Activated naive CD4-positive, alpha-beta T cell treated with anti-CD3 and anti-CD28 coated beads, Interleukin-2, amount 50 U/mL, for 72 hours (primary cell): ENCODE measurements around the gene SEMG2. TPM values are rescaled to one million over a fixed set of nuclear protein-coding genes. Genes with fewer than 3 reads are reported as not detected.

Experiments used
- ATAC-seq, 2 donors: fragments of 150-1000 bp; cut with Tn5 transposase; 2 replicates each; pipeline ENCODE4 v1.10.0; 2021; ENCODE audit warnings: mild to moderate bottlenecking in 2 of 2, moderate library complexity in 2 of 2
- DNase-seq, 2 donors: peaks; one replicate each; pipeline ENCODE4 v3.0.0; 2021 to 2022; ENCODE audit warnings: low spot score in 2 of 2
- H3K27ac Mint-ChIP-seq, 2 donors: one replicate each; pipeline ENCODE4 v1.8.0; 2022; ENCODE audit warnings: mild to moderate bottlenecking in 2 of 2, mixed read lengths in 2 of 2
- H3K36me3 Mint-ChIP-seq, 2 donors: one replicate each; pipeline ENCODE4 v1.8.0; 2022; ENCODE audit warnings: mixed read lengths in 2 of 2
- H3K9me3 Mint-ChIP-seq, 2 donors: one replicate each; pipeline ENCODE4 v1.8.0; 2022; ENCODE audit warnings: mixed read lengths in 2 of 2
- total RNA-seq, 2 donors: library from RNA; stranded (reverse); gene quantifications; one replicate each; pipeline ENCODE4 v1.2.3, GENCODE V29; 2022

Gene SEMG2
- total RNA-seq: not detected

GRCh38 chr20:45221076-45221475, at the start of gene SEMG2:
SEMG2 (plus strand) TSS chr20:45221373; CDS start chr20:45221390, 17 bp downstream.
- Mint-ChIP-seq H3K36me3 (no peaks in the 10 kb centered on the region), H3K9me3 (no peaks in the 10 kb centered on the region), H3K27ac (no peak within 1 kb of the TSS)
- DNase-seq (no peak), ATAC-seq (no peak)

- Mint-ChIP-seq H3K27ac (no peak overlapping the region), H3K9me3 (no peaks in the 10 kb centered on the region), H3K36me3 (no peaks in the 10 kb centered on the region)
- no peak for DNase-seq
- no peak for ATAC-seq
These were observed 47.7 kb upstream of the SEMG2 start for GRCh38 chr20:45173522-45173921.

DNA sequence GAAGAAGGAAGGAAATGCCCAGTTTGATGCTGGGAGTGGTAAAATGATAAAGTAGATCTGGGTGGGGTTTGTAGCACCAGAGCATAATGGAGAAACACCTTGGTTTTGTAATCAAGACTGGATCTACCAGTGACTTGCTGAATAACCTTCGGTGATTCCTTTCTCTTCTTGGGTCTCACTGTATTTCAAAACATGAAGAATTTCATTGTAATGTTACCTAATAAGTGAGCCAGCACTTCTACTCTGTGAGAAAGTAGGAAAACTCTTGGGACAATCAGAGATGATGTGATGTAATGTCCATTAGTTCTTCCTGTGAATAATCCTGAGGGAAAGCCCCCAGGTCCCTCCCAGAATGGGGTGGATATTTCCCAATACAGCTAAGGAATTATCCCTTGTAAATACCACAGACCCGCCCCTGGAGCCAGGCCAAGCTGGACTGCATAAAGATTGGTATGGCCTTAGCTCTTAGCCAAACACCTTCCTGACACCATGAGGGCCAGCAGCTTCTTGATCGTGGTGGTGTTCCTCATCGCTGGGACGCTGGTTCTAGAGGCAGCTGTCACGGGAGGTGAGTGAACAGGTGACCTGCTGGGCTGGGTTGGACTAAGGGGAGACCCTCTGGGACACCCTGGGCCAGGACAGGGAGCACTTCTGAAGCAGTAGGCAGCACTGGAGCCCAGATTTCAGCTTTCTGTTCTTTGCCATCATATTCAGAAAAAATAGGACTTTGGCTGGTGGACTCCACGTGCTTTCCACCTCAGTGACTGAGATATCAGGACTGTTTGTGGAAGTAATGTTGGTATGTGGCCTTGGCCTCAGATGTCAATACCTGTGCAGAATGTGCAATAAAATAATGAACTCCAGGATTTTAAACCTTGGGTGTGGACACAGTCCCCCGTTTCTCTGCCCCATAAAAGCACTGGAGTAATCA, 46.5 kb upstream of the SEMG2 start, which contains the start of gene PI3:
Gene PI3, plus strand, starts transcription at position 469 of the 931 bp plus-strand sequence. Its CDS starts 21 bp downstream, at position 490.
- ATAC-seq (no peak), DNase-seq (no peak)
- Mint-ChIP-seq H3K36me3 (no peaks in the 10 kb centered on the region), H3K27ac (no peak within 1 kb of the TSS), H3K9me3 (no peaks in the 10 kb centered on the region)

DNA sequence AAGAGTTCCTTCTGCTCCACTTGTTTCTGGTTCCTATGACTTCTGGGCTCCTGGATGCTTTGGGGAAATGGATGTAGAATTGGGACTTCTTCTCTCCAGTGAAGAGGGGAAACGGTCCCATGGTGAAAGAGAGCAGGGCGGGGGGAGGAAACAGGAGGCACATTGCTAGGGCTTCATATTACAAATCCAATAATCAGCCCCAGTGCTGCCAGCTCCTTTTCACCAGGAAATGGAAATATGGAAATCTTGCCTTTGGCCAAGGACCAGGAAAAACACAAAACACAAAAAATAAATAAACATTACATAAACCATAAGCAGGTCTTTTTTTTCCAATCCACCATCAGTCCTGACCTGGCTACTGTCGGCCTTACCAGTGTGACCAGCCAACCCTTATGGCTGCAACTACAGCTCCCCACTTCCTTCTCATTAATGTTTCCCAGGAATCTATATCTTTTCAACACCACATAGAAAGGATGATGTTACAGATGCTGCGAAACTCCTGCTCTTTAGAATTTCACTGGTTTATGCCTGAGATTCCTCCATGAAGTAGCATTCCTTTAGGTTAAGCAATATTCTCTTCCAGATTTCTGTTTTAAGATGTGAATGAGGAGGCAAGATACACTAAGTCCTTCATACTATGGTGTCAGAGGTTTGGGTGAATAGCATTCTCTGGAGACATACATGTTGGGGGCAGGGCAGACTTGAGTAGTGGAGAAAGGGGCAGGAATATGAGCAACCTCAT, 44.5 kb upstream of the SEMG2 start:
- DNase-seq (no peak), ATAC-seq (no peak)
- Mint-ChIP-seq H3K36me3 (no peaks in the 10 kb centered on the region), H3K9me3 (no peaks in the 10 kb centered on the region), H3K27ac (no peak overlapping the region)

- ATAC-seq (no peak), DNase-seq (no peak)
- no peak overlapping the region for H3K27ac Mint-ChIP-seq
- H3K9me3 Mint-ChIP-seq: no peaks in the 10 kb centered on the region
- no peaks in the 10 kb centered on the region for H3K36me3 Mint-ChIP-seq
These were observed 42.0 kb upstream of the SEMG2 start for GRCh38 chr20:45179166-45179565.

DNA sequence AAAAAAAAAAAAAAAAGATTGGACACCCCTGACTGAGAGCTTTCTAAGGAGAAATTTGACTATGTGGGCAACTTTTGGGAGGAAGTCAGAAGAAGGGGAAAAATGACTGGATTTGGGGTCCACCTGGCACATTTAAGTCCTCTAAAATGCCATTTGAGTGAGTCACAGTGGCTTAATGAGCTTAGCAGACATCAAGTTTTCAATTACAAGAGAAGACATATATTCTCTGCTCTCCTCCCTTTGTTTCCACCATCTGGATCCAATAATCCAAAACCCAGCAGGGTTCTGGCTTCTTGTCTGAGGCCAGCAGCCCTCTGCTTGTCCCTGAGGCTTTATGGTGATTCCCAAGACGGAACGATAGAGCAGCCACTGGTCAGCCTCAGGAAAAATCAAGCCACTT, 39.5 kb upstream of the SEMG2 start:
- ATAC-seq (no peak), DNase-seq (no peak)
- no peaks in the 10 kb centered on the region for H3K9me3 Mint-ChIP-seq
- no peak overlapping the region for H3K27ac Mint-ChIP-seq
- no peaks in the 10 kb centered on the region for H3K36me3 Mint-ChIP-seq

DNA sequence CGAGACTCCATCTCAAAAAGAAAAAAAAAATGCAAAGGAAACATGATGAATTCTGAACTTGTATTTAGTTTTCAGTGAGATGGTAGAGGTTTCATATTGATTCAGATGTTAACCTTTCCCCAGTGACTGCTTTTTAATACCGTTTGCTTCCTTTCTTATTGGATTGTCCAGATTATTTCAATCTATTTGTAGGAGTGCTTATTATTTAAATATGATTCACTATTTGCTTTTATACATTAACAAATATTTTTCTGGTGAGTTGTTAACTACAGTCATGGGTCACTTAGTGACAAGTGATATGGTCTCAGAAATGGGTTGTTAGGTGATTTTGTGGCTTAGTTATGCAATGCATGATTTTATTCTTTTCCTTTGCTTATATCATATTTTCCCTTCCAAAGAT, 38.1 kb upstream of the SEMG2 start:
- H3K27ac Mint-ChIP-seq: no peak overlapping the region
- no peaks in the 10 kb centered on the region for H3K36me3 Mint-ChIP-seq
- no peak for ATAC-seq
- no peaks in the 10 kb centered on the region for H3K9me3 Mint-ChIP-seq
- DNase-seq: no peak

- no peak for DNase-seq
- H3K9me3 Mint-ChIP-seq: no peaks in the 10 kb centered on the region
- H3K36me3 Mint-ChIP-seq: no peaks in the 10 kb centered on the region
- no peak for ATAC-seq
- no peak overlapping the region for H3K27ac Mint-ChIP-seq
These were observed 33.5 kb upstream of the SEMG2 start for GRCh38 chr20:45187693-45188092.

GRCh38 chr20:45189067-45189609, 32.0 kb upstream of the SEMG2 start:
- ATAC-seq: no peak
- Mint-ChIP-seq H3K9me3 (no peaks in the 10 kb centered on the region), H3K36me3 (no peaks in the 10 kb centered on the region), H3K27ac (no peak overlapping the region)
- DNase-seq: no peak

DNA sequence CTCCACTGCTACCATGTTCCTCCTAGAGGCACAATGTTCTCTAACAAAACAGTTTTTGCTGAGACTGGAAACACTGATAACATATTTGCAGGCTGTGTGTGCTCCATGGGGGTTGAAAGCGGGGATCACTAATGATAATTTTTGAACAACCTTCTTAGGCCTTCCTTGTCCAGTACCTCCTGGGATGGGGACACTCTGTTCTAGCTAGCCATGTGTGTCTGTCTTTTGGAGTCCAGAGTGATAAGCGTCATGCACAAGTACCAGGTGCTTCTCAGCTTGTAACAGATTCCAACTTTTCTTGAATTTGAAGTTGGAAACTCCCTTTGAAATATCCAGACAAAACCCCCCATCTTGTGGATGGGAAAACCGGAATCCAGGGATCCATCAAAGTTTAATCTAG, 31.3 kb upstream of the SEMG2 start:
- DNase-seq (no peak), ATAC-seq (no peak)
- H3K36me3 Mint-ChIP-seq: no peaks in the 10 kb centered on the region
- H3K9me3 Mint-ChIP-seq: no peaks in the 10 kb centered on the region
- no peak overlapping the region for H3K27ac Mint-ChIP-seq

GRCh38 chr20:45191926-45192325, 29.2 kb upstream of the SEMG2 start:
- ATAC-seq: no peak
- H3K36me3 Mint-ChIP-seq: no peaks in the 10 kb centered on the region
- DNase-seq: no peak
- H3K9me3 Mint-ChIP-seq: no peaks in the 10 kb centered on the region
- no peak overlapping the region for H3K27ac Mint-ChIP-seq

DNA sequence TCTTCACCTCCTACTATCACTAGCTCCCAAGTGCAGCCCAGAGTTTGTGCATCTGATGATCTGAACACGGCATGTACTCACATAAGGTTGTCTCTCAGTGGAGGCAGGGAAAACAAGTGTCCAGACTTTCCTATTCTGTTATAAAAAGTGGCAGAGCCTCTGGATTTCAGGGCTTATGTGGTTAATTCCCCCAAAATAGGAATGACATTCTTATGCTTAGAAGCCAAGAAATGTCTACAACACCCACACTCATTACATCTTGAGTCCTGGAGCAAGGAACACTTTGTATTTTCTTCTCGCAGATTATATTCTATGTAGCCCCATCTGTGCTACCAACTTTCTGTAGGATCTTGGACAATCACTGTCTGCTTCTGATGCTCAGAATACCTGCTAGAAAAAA, 27.8 kb upstream of the SEMG2 start:
- Mint-ChIP-seq H3K27ac (no peak overlapping the region), H3K9me3 (no peaks in the 10 kb centered on the region), H3K36me3 (no peaks in the 10 kb centered on the region)
- ATAC-seq (no peak), DNase-seq (no peak)

DNA sequence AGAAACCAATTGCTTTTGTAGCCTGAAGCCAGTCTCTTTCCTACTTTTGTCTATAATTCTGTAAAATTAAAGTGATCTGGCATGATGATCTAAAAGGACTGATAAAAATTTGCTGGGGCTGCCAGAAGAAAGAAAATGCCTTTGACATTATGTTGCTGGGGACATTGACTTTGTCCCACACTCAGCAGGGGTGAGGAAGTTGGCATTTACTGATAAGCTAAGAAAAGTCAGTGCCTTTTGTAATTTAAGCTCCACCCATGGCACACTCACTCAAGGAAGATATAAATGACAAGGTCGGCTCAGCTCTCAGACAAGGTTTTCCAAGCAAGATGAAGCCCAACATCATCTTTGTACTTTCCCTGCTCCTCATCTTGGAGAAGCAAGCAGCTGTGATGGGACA, 14.4 kb upstream of the SEMG2 start, which contains the start of gene SEMG1:
Gene SEMG1, plus strand, starts transcription at position 309 of the 400 bp plus-strand sequence. Its CDS starts 21 bp downstream, at position 330.
- Mint-ChIP-seq H3K27ac (no peak within 1 kb of the TSS), H3K9me3 (peaks cover 5% of the 10 kb centered on the region in 2 donors), H3K36me3 (no peaks in the 10 kb centered on the region)
- ATAC-seq (no peak), DNase-seq (no peak)

DNA sequence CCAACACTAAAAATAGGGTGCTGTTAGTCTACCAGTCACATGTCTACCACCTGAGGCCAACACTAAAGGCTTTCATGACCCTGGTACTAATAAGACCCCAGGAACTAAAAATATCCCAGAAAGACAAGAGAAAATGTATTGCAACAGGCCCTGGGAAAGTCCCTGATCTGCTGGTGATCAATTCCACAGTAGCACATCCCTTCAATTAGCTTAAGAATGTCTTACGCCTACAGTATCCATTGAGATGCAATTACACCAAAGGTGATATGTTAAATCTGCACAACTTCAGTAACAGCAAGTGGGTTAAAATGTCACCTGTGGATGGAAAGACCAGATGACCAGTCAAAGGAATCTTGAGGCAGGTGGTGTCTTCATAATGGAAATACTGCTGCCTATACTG, 11.2 kb upstream of the SEMG2 start:
- no peaks in the 10 kb centered on the region for H3K36me3 Mint-ChIP-seq
- DNase-seq (no peak), ATAC-seq (no peak)
- H3K9me3 Mint-ChIP-seq: no peaks in the 10 kb centered on the region
- no peak overlapping the region for H3K27ac Mint-ChIP-seq

GRCh38 chr20:45211569-45212474, 9.4 kb upstream of the SEMG2 start:
- no peak for DNase-seq
- no peak overlapping the region for H3K27ac Mint-ChIP-seq
- ATAC-seq: no peak

GRCh38 chr20:45212836-45213235, 8.3 kb upstream of the SEMG2 start:
- DNase-seq (no peak), ATAC-seq (no peak)
- Mint-ChIP-seq H3K9me3 (no peaks in the 10 kb centered on the region), H3K36me3 (no peaks in the 10 kb centered on the region), H3K27ac (no peak overlapping the region)

More at GRCh38 chr20:45211569-45212474, 9.4 kb upstream of the SEMG2 start:
- H3K36me3 Mint-ChIP-seq: no peaks in the 10 kb centered on the region
- H3K9me3 Mint-ChIP-seq: no peaks in the 10 kb centered on the region
